BE2C (cell line): ENCODE data around the gene TXNRD1.

ENCODE experiments used
- DNase-seq: peaks from one replicate; pipeline ENCODE4 v3.0.0-alpha.2; 2020
- H3K27me3 ChIP-seq: fragments of 250-450 bp; sonication (Bioruptor Pico); 2 replicates; pipeline ENCODE4 v1.5.1; 2020; ENCODE audit warnings: mild to moderate bottlenecking
- H3K36me3 ChIP-seq: fragments of 250-450 bp; sonication (Bioruptor Pico); 2 replicates; pipeline ENCODE4 v1.5.1; 2020; ENCODE audit warnings: mild to moderate bottlenecking
- H3K4me1 ChIP-seq: fragments of 250-450 bp; sonication (Bioruptor Pico); 2 replicates; pipeline ENCODE4 v1.5.1; 2020
- H3K4me3 ChIP-seq: 2 replicates; pipeline ENCODE4 v1.5.1; 2011; ENCODE audit warnings: low read depth, low read length
- H3K9me3 ChIP-seq: fragments of 250-450 bp; sonication (Bioruptor Pico); 2 replicates; pipeline ENCODE4 v1.5.1; 2020
- CTCF ChIP-seq: IDR thresholded peaks from 2 replicates; pipeline ENCODE4 v1.5.1; 2012; ENCODE audit warnings: mild to moderate bottlenecking, low read depth, low read length

Gene TXNRD1

GRCh38 chr12:104180374-104180773 is 35.2 kb upstream of the TXNRD1 start:
- no peak for DNase-seq

DNA sequence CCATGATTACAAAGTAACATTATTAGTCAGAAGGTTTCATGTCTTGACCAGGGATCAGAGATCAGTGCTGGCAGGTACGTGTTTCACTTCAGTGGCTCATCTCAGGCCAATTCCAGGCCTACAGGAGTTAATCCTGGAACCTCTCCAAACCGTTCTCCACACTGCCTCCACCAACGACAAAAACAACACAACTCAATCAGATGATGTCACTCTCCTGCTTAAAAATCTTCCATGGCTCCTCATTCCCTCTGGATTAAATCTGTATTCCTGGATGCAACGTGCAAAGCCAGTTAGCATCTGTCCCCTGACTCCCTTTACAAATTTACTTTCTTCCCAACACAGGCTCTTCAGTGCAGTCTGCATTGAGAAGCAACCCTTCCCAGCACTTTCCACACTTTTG is 34.3 kb upstream of the TXNRD1 start:
- no peak for DNase-seq
- Histone ChIP-seq H3K4me1 (peaks cover 6% of the 10 kb centered on the region; the same call in 1 of the 2 replicates), H3K4me3 (no peak overlapping the region), H3K27me3 (no peaks in the 10 kb centered on the region), H3K36me3 (no peaks in the 10 kb centered on the region), H3K9me3 (no peaks in the 10 kb centered on the region)
- no peak for TF ChIP-seq CTCF

More at GRCh38 chr12:104180374-104180773, 35.2 kb upstream of the TXNRD1 start:
- no peak for TF ChIP-seq CTCF
- peaks cover 6% of the 10 kb centered on the region; the same call in 1 of the 2 replicates for H3K4me1 ChIP-seq
- H3K36me3 ChIP-seq: no peaks in the 10 kb centered on the region
- H3K9me3 ChIP-seq: no peaks in the 10 kb centered on the region
- no peak overlapping the region for H3K4me3 ChIP-seq
- no peaks in the 10 kb centered on the region for H3K27me3 ChIP-seq

DNA sequence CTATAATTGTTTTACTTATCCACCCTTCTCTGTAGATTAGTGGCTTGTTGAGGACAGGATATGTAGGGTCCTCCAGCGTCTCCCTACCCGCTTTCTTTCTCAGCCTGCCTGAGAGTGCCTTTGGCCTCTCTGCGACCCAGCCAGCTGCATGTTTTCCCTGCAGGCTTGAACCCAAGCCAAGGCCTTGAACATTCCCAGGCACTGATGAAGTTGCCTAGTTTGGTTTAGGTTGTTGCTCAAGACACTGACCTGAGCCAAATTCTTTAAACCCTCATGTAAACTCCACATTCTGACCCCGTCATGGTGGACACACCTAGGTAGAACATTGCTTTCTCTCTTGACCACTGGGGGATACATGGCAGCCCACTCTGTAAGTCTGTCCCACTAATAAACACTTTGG is 33.4 kb upstream of the TXNRD1 start:
- TF ChIP-seq CTCF: no peak
- Histone ChIP-seq H3K36me3 (no peaks in the 10 kb centered on the region), H3K27me3 (no peaks in the 10 kb centered on the region), H3K4me1 (peaks cover 6% of the 10 kb centered on the region; the same call in 1 of the 2 replicates), H3K4me3 (no peak overlapping the region), H3K9me3 (no peaks in the 10 kb centered on the region)
- no peak for DNase-seq

DNA sequence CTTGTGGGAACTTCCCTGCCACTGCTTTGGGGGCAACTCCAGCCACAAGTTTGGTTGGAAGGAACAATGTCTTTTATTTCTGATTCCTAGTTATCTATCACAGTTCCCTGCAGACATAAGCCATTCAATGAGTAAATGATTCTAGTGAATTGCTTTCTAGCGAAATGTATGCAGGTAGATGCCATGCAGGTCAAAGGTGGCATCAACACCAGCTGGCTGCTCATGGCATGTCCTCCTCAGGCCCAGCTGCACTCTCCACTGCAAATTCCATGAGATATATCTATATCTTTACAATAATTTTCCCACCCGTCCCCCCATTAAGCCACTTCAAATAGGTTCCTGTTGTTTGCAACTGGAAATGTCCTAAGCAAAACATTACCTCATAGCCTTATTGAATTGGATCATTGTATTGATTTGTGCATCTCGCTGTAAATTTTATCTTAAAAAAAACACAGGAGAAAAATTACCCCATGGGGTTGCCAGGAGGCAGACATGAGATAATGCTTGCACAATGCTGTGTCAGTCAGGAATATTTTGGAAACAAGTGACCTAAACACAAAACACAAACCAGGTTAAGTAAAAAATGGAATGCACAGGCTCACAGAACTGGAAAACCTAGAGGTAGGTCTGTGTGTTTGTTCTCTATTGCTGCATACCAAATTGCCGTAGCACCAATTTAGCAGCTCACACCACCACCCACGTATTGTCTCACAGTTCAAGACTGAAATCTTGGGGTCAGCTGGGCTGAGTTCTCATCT is 32.8 kb upstream of the TXNRD1 start:
- peaks cover under 1% of the 10 kb centered on the region; the same call in 1 of the 2 replicates for H3K4me1 ChIP-seq
- no peak overlapping the region for H3K4me3 ChIP-seq
- no peak for DNase-seq
- H3K27me3 ChIP-seq: no peaks in the 10 kb centered on the region
- TF ChIP-seq CTCF: no peak
- no peaks in the 10 kb centered on the region for H3K36me3 ChIP-seq
- H3K9me3 ChIP-seq: no peaks in the 10 kb centered on the region

GRCh38 chr12:104183443-104183842 is 32.1 kb upstream of the TXNRD1 start:
- no peaks in the 10 kb centered on the region for H3K4me1 ChIP-seq
- DNase-seq: no peak
- H3K4me3 ChIP-seq: no peak overlapping the region
- H3K27me3 ChIP-seq: no peaks in the 10 kb centered on the region
- H3K9me3 ChIP-seq: no peaks in the 10 kb centered on the region
- no peak for TF ChIP-seq CTCF
- no peaks in the 10 kb centered on the region for H3K36me3 ChIP-seq

GRCh38 chr12:104187446-104188155 is 28.0 kb upstream of the TXNRD1 start:
- H3K9me3 ChIP-seq: no peaks in the 10 kb centered on the region
- no peak overlapping the region for H3K4me3 ChIP-seq
- no peak for DNase-seq
- H3K27me3 ChIP-seq: no peaks in the 10 kb centered on the region
- TF ChIP-seq CTCF: no peak
- no peaks in the 10 kb centered on the region for H3K4me1 ChIP-seq
- no peaks in the 10 kb centered on the region for H3K36me3 ChIP-seq
